WTC11 (cell line): Measurements from ENCODE around the gene ZNF142. TPM values are rescaled to one million over a fixed set of nuclear protein-coding genes. Genes with fewer than 3 reads are reported as not detected.

Experiments
- ATAC-seq: fragments of 200-7000 bp; cut with Tn5 transposase; 2 replicates; pipeline ENCODE4 v1.10.0; 2021; ENCODE audit warnings: mild to moderate bottlenecking, moderate library complexity
- CTCF ChIA-PET: fragments of 300-600 bp; sonication (Branson Sonifier 250); formaldehyde crosslinking; loops from one replicate; lab custom pipeline; 2021; ENCODE audit warnings: antibody characterized with exemption; lab: Charles Lee
- POLR2A ChIA-PET: fragments of 350-600 bp; sonication (Branson Sonifier 250); formaldehyde crosslinking; loops from one replicate; lab custom pipeline; 2021; ENCODE audit warnings: antibody characterized with exemption; lab: Charles Lee
- DNase-seq: peaks from one replicate; pipeline ENCODE4 v3.0.0; 2021; ENCODE audit warnings: low spot score
- H3K27ac Mint-ChIP-seq: 2 replicates; pipeline ENCODE4 v1.8.0; 2021; ENCODE audit warnings: mixed read lengths
- H3K27me3 Mint-ChIP-seq: 2 replicates; pipeline ENCODE4 v1.8.0; 2021; ENCODE audit warnings: low read depth, mild to moderate bottlenecking, moderate library complexity, mixed read lengths
- H3K36me3 Mint-ChIP-seq: 2 replicates; pipeline ENCODE4 v1.8.0; 2021; ENCODE audit warnings: mixed read lengths
- H3K4me1 Mint-ChIP-seq: 2 replicates; pipeline ENCODE4 v1.8.0; 2022; ENCODE audit warnings: mixed read lengths
- H3K4me3 Mint-ChIP-seq: 2 replicates; pipeline ENCODE4 v1.8.0; 2021; ENCODE audit warnings: mild to moderate bottlenecking, moderate library complexity, mixed read lengths
- H3K9me3 Mint-ChIP-seq: 2 replicates; pipeline ENCODE4 v1.8.0; 2021; ENCODE audit warnings: mixed read lengths
- ATF1 ChIP-seq: sonication (generic); formaldehyde crosslinking; IDR thresholded peaks from 2 replicates; pipeline ENCODE4 v1.8.1; 2023; ENCODE audit warnings: mild to moderate bottlenecking, moderate library complexity, missing genetic modification reagents
- ATF2 ChIP-seq: sonication (generic); formaldehyde crosslinking; IDR thresholded peaks from 2 replicates; pipeline ENCODE4 v1.8.1; 2022; ENCODE audit warnings: low read depth, missing genetic modification reagents, borderline replicate concordance
- CREM ChIP-seq: sonication (generic); formaldehyde crosslinking; IDR thresholded peaks from 2 replicates; pipeline ENCODE4 v1.8.1; 2022; ENCODE audit warnings: mild to moderate bottlenecking, missing genetic modification reagents, moderate library complexity
- CTCF ChIP-seq: fragments of 200-600 bp; IDR thresholded peaks from 2 replicates; pipeline ENCODE4 v1.8.0; 2022; ENCODE audit warnings: antibody characterized with exemption
- E2F5 ChIP-seq: sonication (generic); formaldehyde crosslinking; IDR thresholded peaks from 2 replicates; pipeline ENCODE4 v1.8.1; 2022; ENCODE audit warnings: mild to moderate bottlenecking, moderate library complexity, missing genetic modification reagents
- FOXJ3 ChIP-seq: sonication (generic); formaldehyde crosslinking; IDR thresholded peaks from 2 replicates; pipeline ENCODE4 v1.9.0; 2021; ENCODE audit warnings: missing genetic modification reagents, mild to moderate bottlenecking, borderline replicate concordance
- FOXK1 ChIP-seq: sonication (generic); formaldehyde crosslinking; IDR thresholded peaks from 2 replicates; pipeline ENCODE4 v1.8.0; 2022; ENCODE audit warnings: mild to moderate bottlenecking, moderate library complexity, missing genetic modification reagents
- HMGA2 ChIP-seq: fragments of 250-450 bp; sonication (Bioruptor Pico); IDR thresholded peaks from 2 replicates; pipeline ENCODE4 v1.4.0; 2021; ENCODE audit warnings: mild to moderate bottlenecking, moderate library complexity
- IRF1 ChIP-seq: sonication (generic); formaldehyde crosslinking; IDR thresholded peaks from 2 replicates; pipeline ENCODE4 v1.8.0; 2023; ENCODE audit warnings: missing genetic modification reagents
- KAT7 ChIP-seq: sonication (generic); formaldehyde crosslinking; IDR thresholded peaks from 2 replicates; pipeline ENCODE4 v1.8.1; 2023; ENCODE audit warnings: missing genetic modification reagents, mild to moderate bottlenecking, borderline replicate concordance
- NFATC4 ChIP-seq: fragments of 250-450 bp; sonication (Bioruptor Pico); IDR thresholded peaks from 2 replicates; pipeline ENCODE4 v1.9.0; 2021; ENCODE audit warnings: mild to moderate bottlenecking
- NFYB ChIP-seq: sonication (generic); formaldehyde crosslinking; conservative IDR thresholded peaks from 2 replicates; pipeline ENCODE4 v1.8.0; 2022; ENCODE audit warnings: low read depth, missing genetic modification reagents
- NR1H2 ChIP-seq: sonication (generic); formaldehyde crosslinking; IDR thresholded peaks from 2 replicates; pipeline ENCODE4 v1.9.0; 2021; ENCODE audit warnings: mild to moderate bottlenecking, moderate library complexity, missing genetic modification reagents
- NR2C2 ChIP-seq: sonication (generic); formaldehyde crosslinking; IDR thresholded peaks from 2 replicates; pipeline ENCODE4 v1.8.0; 2022; ENCODE audit warnings: mild to moderate bottlenecking, missing genetic modification reagents
- PRDM15 ChIP-seq: sonication (generic); formaldehyde crosslinking; IDR thresholded peaks from 2 replicates; pipeline ENCODE4 v1.8.0; 2022; ENCODE audit warnings: missing genetic modification reagents
- PRRX2 ChIP-seq: fragments of 250-450 bp; sonication (Bioruptor Pico); IDR thresholded peaks from 2 replicates; pipeline ENCODE4 v1.8.0; 2021; ENCODE audit warnings: mild to moderate bottlenecking
- RORB ChIP-seq: fragments of 250-450 bp; sonication (Bioruptor Pico); IDR thresholded peaks from 2 replicates; pipeline ENCODE4 v1.9.0; 2021; ENCODE audit warnings: mild to moderate bottlenecking
- SMAD3 ChIP-seq: sonication (generic); formaldehyde crosslinking; IDR thresholded peaks from 2 replicates; pipeline ENCODE4 v1.8.0; 2022; ENCODE audit warnings: missing genetic modification reagents, mild to moderate bottlenecking, borderline replicate concordance
- TP53 ChIP-seq: sonication (generic); formaldehyde crosslinking; IDR thresholded peaks from 2 replicates; pipeline ENCODE4 v1.8.1; 2023; ENCODE audit warnings: mild to moderate bottlenecking, missing genetic modification reagents
- USF1 ChIP-seq: sonication (generic); formaldehyde crosslinking; IDR thresholded peaks from 2 replicates; pipeline ENCODE4 v1.8.0; 2022; ENCODE audit warnings: mild to moderate bottlenecking, missing genetic modification reagents
- ZNF121 ChIP-seq: sonication (generic); formaldehyde crosslinking; IDR thresholded peaks from 2 replicates; pipeline ENCODE4 v1.8.0; 2023; ENCODE audit warnings: missing genetic modification reagents
- ZNF138 ChIP-seq: sonication (generic); formaldehyde crosslinking; conservative IDR thresholded peaks from 2 replicates; pipeline ENCODE4 v1.8.1; 2022; ENCODE audit warnings: mild to moderate bottlenecking, moderate library complexity, missing genetic modification reagents
- ZNF317 ChIP-seq: sonication (generic); formaldehyde crosslinking; IDR thresholded peaks from 2 replicates; pipeline ENCODE4 v1.8.1; 2023; ENCODE audit warnings: low read depth, mild to moderate bottlenecking, moderate library complexity, missing genetic modification reagents, borderline replicate concordance
- ZNF425 ChIP-seq: fragments of 250-450 bp; sonication (Bioruptor Pico); conservative IDR thresholded peaks from 2 replicates; pipeline ENCODE4 v1.9.0; 2021; ENCODE audit warnings: mild to moderate bottlenecking
- ZNF671 ChIP-seq: fragments of 250-450 bp; sonication (Bioruptor Pico); IDR thresholded peaks from 2 replicates; pipeline ENCODE4 v1.8.0; 2021; ENCODE audit warnings: mild to moderate bottlenecking
- total RNA-seq: library from RNA; stranded (reverse); gene quantifications from 3 replicates; pipeline ENCODE4 v1.2.3, GENCODE V29; 2021

Gene ZNF142
- total RNA-seq, 1 experiment from 2014 or later = 33.5 TPM

- CTCF ChIA-PET = no interaction called here
- ATAC-seq = no peak
Observed at GRCh38 chr2:218680061-218680460, 20.6 kb upstream of the ZNF142 start.

GRCh38 chr2:218679119-218679518 lies 19.7 kb upstream of the ZNF142 start:
- no peaks in the 10 kb centered on the region for H3K9me3 Mint-ChIP-seq
- no peaks in the 10 kb centered on the region for H3K4me1 Mint-ChIP-seq
- no peak overlapping the region for H3K4me3 Mint-ChIP-seq
- DNase-seq = no peak
- ChIA-PET POLR2A (no interaction called here), CTCF (no interaction called here)
- no peaks in the 10 kb centered on the region for H3K27me3 Mint-ChIP-seq
- ATAC-seq = no peak
- no peak overlapping the region for H3K27ac Mint-ChIP-seq
- H3K36me3 Mint-ChIP-seq = peaks cover 18% of the 10 kb centered on the region
- TF ChIP-seq KAT7 (CRISPR knock-in tag) (no peak), USF1 (CRISPR knock-in tag) (no peak), FOXJ3 (CRISPR knock-in tag) (no peak), TP53 (no peak), NFATC4 (CRISPR knock-in tag) (no peak), ATF1 (CRISPR knock-in tag) (no peak), ATF2 (CRISPR knock-in tag) (no peak), SMAD3 (CRISPR knock-in tag) (no peak), ZNF317 (CRISPR knock-in tag) (no peak), PRDM15 (CRISPR knock-in tag) (no peak), FOXK1 (CRISPR knock-in tag) (no peak), IRF1 (CRISPR knock-in tag) (no peak)

More at GRCh38 chr2:218680061-218680460, 20.6 kb upstream of the ZNF142 start:
- no peaks in the 10 kb centered on the region for H3K27me3 Mint-ChIP-seq
- POLR2A ChIA-PET = no interaction called here
- no peak for TF ChIP-seq NR2C2 (CRISPR knock-in tag)
- TF ChIP-seq E2F5 = no peak
- no peak for TF ChIP-seq CTCF
- TF ChIP-seq PRRX2 (CRISPR knock-in tag) = no peak
- no peak for TF ChIP-seq NR1H2 (CRISPR knock-in tag)
- no peak for TF ChIP-seq ZNF138 (CRISPR knock-in tag)
- no peak for TF ChIP-seq HMGA2 (CRISPR knock-in tag)
- no peak for TF ChIP-seq RORB (CRISPR knock-in tag)
- no peak for TF ChIP-seq CREM (CRISPR knock-in tag)
- TF ChIP-seq ZNF121 = no peak
- TF ChIP-seq ZNF671 (CRISPR knock-in tag) = no peak
- no peak for TF ChIP-seq ZNF425 (CRISPR knock-in tag)
- no peak for TF ChIP-seq NFYB
- no peaks in the 10 kb centered on the region for H3K4me1 Mint-ChIP-seq
- H3K36me3 Mint-ChIP-seq = peaks cover 13% of the 10 kb centered on the region
- DNase-seq = no peak
- H3K4me3 Mint-ChIP-seq = no peak overlapping the region
- no peaks in the 10 kb centered on the region for H3K9me3 Mint-ChIP-seq
- no peak overlapping the region for H3K27ac Mint-ChIP-seq
